NCI-H187 treated with DMSO at 0.1 percent for 48 hours (cell line): ENCODE results near the gene MTX1.

Source experiments
- DNase-seq: peaks from one replicate; lab custom pipeline; 2025; lab: John Stamatoyannopoulos, UW

Gene MTX1

DNA sequence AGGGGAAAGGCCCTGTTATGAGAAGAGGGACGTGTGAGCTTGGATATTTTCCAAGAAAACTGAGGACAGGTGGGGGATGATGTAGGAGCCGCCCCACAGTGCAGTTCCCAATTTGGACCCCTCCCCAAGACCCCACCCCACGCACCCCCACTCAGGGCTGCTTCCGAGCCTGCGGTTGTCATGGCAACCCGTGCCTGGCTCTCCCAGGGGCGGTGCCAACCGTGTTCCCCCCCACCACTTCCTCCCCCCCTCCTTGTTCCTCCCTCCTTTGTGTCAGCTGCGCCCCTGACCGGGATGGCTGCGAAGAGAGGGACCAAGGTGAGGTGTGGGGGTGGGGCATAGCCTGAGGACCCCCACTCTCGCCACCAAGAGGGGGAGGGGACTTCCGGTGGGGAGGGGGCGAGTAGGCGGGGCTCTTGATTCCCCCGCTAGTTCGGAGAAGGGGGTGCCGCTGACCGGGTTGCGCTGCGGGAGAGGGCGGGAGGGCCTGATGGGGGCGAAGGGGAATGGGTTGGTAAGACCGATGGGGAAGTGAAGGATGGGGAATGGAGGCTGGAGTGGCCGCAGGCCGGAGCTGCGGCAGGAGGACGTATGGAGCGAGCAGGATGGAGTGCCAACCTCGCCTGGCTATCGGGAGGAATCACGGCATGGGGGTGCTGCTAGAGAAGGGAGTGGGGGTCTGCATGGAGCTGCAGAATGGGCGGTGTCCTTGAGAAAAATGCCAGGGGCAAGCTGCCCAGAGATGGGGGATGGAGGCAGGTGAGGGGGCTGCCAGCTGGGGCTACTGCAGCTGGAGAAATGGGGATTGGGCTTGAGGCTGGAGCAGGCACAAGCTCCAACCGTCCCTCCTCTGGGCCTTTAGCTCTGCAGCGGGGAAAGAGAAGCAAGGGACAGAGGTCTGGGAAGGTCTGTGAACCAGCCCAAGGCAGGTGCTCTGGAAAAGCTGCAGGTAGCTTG lies 33.9 kb upstream of the MTX1 start:
- DNase-seq: peak; percentile 40

DNA sequence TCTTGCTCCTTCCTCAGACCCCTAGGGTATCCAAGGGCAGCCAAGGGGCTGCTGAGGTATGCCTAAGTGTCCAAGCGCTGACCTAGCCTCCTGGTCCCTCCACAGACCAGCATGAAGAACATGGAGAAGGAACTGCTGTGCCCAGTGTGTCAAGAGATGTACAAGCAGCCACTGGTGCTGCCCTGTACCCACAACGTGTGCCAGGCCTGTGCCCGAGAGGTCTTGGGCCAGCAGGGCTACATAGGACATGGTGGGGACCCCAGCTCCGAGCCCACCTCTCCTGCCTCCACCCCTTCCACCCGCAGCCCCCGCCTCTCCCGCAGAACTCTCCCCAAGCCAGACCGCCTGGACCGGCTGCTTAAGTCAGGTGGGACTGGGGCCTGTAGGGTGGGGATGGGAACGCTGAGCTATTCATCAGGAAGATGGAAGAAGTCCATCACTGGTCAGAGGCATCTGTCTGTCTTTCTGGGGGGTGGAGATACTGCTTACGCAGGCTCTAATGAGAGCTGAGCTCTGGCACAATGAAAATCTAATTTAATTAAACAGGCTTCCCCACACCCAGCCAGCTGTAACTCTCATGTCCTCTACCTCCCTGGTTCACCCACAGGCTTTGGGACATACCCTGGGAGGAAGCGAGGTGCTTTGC lies 33.1 kb upstream of the MTX1 start:
- DNase-seq: no peak

DNA sequence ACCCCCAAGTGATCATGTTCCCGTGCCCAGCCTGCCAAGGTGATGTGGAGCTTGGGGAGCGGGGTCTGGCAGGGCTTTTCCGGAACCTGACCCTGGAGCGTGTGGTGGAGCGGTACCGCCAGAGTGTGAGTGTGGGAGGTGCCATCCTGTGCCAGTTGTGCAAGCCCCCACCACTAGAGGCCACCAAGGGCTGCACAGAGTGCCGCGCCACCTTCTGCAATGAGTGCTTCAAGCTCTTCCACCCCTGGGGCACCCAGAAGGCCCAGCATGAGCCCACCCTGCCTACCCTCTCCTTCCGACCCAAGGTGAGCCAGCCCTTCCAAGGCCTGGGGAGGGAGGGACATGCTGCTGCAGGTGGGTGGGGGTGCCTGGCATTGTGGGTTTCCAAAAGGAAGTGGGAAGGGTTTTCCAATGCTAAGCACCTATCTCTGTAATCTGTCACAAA lies 32.5 kb upstream of the MTX1 start:
- DNase-seq: no peak

DNA sequence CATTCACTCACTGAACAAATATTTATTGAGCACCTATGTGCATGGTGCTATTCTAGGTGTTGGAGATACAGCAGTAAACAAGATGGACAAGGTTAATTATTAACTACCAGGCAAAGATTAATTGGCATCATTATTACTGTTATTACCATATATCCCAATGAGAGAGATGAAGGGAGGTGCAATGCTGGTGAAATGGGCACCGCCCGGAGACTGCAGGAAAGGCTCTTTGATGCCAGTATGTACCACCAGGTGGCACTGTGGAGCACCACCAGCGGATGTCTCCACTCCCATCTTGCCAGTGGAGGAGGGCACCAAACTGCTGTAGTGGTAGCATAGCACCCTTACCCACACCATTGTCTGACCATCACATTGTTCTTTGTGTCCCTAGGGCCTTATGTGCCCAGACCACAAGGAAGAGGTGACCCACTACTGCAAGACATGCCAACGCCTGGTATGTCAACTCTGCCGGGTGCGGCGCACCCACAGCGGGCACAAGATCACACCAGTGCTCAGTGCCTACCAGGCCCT lies 31.9 kb upstream of the MTX1 start:
- DNase-seq: peak; percentile 46

DNA sequence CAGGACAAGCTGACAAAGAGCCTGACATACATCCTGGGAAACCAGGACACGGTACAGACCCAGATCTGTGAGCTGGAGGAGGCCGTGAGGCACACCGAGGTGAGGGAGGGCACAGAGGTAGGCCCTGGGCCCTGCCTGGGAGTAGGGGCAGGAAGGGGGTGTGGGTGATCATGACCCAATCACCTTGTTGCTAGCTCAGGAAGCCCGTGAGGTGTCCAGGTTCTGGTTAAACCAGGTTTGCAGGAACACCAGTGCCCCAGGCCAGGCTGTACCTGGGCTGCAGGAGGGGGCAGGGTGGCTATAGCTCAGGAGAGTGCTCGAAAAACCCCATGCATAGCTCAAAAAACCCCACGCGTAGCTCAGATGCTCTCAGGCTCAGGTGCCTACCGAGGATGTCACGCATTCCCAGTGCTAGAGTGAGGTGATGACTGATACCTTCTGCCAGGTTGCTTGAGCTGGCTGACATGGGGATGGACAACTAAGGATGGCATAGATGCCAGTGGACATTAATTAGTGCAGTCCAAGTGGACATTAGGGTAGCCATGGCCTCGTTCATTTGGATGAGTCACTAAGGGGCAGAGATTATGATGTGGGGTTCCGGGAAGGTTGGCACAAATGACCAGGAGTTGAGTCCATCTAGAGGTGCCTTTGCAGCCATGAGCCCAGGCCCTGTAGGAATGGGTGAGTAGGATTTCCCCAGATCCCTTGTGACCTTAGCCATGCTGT lies 31.1 kb upstream of the MTX1 start:
- no peak for DNase-seq

DNA sequence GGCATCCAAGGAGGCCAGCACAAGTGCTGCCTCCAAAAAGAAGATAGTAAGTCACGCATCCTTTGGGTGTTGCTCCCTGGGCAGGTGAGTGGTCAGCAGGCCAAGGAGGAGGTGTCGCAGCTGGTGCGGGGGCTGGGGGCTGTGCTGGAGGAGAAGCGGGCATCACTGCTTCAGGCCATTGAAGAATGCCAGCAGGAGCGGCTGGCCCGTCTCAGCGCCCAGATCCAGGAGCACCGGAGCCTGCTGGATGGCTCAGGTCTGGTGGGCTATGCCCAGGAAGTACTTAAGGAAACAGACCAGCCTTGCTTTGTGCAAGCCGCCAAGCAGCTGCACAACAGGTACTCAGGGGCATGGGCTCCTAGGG lies 30.6 kb upstream of the MTX1 start:
- no peak for DNase-seq

DNA sequence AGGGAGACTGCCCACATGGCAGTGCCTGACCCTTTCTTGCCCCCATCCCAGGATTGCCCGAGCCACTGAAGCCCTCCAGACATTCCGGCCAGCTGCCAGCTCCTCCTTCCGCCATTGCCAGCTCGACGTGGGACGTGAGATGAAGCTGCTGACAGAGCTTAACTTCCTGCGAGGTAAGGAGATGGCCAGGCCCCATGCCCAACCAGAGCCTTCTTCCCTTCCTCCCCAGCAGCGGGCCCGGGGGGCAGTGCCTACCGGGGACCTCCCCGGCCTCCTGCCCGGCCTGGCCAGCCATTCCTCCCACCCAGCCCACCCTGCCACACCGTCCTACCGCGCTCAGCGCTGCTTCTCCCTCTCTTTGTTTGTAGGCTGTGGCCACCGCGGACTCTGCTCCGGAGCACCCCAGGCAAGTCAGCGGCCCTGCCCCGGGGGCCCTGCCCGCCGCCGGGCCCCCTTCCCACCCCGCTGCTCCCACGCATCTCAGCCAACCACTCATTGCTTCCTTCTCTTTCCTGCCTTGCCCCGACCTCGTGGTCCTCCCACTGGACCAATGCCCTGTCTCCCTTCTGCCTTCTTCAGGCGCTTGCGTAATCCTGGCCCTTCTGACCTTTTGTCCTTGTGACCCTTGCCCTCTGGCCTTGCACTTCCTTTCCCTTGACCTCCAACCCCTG lies 29.9 kb upstream of the MTX1 start:
- DNase-seq: no peak

DNA sequence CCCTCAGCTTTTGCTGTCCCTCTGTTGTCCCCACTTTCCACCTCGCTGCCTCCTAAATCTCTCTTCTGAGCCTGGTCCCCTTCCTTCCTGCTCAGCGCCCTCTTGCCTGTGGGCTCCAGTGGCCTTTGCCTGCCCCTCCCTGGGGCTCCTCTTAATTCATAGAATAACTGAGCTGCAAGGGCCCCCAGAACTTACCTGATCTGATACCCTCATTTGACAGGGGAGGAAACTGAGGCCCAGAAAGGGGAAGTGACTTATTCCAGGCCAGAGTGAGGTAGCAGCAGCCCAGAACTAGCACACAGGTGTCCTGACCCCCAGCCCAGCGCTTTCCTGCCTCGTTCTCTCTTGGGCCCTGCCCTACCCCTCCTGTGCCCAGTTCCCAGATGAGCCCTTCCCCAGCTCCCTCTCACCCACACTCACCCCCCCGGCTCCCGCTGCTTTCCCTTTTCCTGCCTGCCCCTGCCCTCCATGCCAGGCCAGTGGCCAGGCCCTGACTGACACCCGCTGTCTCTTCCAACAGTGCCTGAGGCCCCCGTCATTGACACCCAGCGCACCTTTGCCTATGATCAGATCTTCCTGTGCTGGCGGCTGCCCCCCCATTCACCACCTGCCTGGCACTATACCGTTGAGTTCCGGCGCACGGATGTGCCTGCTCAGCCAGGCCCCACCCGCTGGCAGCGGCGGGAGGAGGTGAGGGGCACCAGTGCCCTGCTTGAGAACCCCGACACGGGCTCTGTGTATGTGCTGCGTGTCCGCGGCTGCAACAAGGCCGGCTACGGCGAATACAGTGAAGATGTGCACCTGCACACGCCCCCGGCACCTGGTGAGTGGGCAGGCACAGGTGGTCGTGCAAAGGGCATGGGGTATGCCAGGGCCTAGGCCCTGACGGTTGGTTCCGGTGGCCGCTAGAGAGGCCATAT lies 29.1 kb upstream of the MTX1 start:
- no peak for DNase-seq

DNA sequence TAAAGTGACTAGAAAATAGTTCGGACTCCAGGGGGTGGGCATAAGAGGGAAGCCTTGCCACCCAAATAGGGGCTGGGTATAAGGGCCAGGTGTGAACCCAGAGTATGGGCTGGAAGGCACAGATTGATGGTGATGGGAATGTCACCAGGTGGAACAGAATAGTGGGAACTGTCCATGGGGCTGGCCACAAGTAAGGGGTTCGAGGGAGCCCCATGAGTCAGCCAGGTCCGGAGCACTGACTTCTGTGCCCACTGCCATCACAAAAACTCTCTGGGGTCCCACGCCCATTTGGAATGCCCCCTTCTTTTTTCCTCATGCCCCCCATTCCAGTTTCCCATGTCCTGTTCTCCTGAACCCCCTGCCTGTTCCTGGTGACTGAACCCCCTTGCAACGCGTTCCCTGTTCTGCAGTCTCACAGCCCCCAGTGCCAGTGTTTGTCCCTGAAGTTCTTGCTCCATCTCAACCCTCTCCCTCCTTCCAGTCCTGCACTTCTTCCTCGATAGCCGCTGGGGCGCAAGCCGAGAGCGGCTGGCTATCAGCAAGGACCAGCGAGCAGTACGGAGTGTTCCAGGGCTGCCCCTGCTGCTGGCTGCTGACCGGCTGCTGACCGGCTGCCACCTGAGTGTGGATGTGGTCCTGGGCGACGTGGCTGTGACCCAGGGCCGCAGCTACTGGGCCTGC lies 27.0 kb upstream of the MTX1 start:
- no peak for DNase-seq

DNA sequence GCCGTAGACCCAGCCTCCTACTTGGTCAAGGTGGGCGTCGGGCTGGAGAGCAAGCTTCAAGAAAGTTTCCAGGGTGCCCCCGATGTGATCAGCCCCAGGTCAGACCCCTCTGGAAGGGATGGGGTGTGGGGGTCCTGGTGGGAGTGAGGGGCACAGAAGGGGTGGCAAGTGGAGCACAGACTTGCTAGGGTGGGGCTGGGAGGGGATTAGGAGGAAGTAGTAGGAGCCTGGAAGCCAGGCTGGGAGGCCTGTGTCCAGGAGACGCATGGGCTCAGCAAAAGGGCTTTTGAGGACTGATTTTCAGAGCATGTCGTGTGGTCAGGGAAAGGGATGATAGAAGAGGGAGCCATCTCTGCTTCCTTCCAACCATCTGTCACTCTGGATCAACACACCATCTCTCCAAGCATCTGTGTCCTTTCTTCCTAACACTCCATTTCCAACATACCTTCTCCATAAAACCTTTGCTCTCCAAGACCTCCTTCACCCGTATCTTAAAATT lies 26.4 kb upstream of the MTX1 start:
- no peak for DNase-seq

DNA sequence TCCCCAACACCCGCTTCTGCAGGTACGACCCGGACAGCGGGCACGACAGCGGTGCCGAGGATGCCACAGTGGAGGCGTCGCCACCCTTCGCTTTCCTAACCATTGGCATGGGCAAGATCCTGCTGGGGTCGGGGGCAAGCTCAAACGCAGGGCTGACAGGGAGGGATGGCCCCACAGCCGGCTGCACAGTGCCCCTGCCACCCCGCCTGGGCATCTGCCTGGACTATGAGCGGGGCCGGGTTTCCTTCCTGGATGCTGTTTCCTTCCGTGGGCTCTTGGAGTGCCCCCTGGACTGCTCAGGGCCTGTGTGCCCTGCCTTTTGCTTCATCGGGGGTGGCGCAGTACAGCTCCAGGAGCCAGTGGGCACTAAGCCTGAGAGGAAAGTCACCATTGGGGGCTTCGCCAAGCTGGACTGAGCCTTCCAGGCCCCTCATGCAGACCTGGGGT lies 24.7 kb upstream of the MTX1 start:
- no peak for DNase-seq

DNA sequence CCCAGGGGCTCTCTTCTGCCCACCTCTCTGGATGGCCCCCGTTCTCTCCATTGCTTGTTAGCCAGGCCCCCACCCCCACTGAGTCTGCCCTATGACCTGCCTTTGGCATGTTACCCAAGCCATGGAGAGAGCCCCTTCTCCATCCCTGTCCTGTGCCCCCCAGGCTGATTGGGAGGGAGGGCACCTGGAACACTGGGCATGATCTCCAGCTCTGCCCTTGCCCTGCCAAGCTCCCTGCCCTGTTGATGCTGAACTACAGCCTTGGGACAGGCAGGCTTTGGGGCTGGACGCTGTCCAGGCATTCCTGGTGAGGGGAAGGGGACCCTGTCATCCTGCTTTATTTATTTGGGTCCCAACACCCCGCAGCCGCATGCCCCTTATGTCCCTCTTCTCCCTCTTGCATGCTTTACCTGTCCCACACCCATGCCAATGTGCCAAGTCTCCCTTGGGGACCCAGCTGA lies 24.1 kb upstream of the MTX1 start:
- no peak for DNase-seq

DNA sequence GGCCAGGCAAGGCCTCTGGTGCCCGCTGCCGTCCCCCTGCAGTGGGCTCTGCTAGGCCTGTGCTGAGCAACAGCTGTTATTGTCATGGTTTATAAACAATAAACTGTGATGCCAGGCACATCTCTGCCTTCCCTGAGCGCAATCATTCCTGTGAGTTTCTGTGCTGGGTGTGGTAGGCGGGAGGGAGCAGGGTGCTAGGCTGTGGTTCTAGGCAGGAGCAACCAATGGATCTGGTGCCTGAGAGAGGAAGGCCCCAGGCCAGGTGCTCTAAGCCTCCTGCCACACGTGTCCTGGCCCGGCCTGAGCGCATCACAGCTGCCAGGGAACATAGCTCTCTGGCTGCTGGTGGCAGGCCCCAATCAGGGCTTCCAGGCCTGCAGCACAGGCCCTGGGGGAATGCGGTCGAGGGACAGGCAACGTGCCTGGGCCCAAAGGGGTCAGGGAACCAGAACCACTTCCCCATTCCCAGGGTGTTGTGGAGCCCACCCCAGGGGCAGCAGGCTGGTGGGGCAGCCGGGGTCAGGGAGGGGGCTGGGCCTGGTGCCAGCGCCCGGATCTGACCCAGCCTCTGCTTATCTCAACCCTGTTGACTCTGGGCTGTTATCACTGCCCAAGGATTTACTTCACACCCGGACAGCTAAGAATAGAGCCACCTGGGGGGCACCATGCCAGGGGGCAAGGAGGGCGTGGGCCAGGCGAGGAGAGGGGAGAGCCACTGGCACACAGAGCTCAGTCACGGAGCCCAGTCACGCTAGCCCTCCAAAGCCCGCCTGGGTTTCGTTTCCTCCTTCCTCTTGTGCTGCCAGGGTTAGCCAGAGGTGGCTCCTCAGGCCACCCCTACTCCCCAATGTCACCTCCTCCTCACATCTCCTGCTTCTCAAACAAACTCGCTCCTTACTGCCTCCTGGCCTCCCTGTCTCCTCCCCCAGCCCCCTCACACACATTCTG lies 23.4 kb upstream of the MTX1 start:
- DNase-seq: no peak

DNA sequence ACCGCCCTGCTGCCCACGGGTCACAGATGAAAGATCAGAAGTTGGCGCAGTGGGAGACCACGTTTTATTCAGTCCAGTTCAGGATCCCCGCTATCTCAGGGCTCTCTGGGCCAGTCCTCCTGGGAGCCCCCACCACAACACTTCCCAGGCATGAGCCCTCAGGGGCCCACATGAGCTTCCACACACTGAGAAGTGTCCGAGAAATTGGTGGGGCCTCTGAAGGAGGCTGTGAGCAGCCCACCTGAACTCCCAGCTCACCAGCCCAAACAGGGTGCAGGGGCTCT lies 22.8 kb upstream of the MTX1 start:
- DNase-seq: no peak

DNA sequence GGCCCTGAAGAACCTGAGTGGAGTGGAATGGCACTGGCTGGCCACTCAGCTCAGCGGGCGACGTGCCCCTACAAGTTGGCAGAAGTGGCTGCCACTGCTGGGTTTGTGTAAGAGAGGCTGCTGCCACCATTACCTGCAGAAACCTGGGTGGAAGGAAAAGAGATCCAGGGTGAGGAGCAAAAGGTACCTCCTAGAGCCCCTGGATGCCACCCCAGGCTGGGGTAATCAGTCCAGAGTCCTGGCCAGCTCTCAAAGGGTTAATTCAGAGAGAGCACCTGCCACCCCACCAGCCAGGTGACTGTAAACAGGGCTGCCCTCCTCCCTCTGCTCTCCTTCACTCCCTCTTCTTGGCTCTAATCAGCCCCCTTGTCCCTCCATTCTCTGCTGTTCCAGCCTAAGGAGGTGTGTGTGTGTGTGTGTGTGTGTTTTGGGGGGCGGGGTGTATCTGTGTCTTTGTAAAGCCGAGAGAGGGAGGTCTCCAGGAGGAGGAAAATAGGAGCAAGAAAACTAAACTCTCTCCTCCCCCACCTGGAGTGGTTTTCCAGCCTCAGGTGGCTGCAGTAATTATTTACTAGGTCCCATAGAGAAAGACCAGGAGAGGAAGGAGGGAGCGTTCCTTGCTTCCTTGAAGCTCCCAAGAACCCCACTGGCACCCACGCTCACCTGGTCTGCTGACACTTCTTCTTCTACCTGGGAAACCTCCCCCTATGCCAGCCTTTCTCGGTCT lies 22.3 kb upstream of the MTX1 start:
- peak; percentile 52 for DNase-seq

DNA sequence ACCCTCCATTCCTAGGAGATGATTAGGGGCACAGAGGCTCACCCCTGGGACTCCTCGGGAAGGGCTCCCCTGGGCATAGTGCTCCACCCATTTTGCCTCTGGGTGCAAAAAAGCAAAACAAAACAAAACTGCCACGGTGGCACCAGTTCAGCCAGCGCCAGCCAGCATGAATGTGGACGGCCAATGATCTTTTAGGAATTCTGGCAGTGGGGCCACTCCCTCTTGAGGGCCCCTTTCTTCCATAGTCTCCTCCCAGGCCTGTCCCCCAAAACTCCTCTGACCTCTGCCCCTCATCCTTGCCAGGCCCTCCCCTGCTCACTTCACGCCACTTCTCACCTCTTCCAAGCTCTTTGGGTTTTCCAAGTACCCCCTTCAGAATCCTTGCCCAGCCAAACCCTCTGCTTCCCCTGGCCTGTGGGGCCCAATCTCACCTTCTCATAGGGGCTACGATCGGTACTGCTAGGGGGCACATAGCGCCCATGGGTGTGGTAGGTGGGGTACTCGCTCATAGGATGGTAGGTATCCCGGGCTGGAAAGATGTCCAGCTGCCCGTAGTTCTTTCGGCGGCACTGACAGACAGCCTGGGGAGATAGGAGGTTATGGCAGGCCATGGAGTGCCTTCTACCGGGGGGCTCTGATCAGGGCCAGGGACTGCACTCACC lies 21.6 kb upstream of the MTX1 start:
- no peak for DNase-seq

DNA sequence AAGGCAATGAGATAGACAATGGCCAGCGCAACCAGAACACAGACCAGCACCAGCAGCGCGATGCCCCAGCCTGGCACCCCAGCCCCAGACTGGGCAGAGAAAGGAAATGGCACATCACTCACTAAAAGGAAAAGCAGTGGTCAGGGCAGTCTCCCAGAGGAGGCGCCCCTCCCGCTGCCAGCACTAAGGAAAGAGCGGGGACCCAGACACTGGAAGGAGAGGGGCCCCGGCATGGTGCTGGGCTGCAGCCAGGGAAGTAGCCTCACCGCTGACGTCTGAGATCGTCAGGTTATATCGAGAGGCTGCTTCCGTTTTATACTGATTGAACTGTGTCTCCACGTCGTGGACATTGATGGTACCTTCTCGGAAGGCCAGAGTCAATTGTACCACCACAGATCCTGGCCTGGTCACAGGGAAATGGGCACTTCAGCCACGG lies 21.0 kb upstream of the MTX1 start:
- no peak for DNase-seq

DNA sequence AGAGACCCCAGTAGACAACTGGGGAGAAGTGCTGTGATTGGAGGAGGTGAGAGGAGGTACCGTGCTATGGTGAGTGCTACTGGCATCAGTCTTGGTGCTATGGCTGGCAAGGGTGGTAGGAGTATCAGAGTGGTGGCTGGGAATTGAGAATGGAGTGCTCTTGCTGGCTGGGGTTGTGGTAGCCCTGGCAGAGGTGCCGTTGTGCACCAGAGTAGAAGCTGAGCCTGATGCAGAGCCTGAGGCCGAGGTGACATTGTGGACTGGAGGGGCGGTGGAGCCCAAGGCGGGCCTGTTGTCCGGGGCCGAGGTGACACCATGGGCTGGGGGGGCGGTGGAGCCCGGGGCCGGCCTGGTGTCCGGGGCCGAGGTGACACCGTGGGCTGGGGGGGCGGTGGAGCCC lies 20.2 kb upstream of the MTX1 start:
- DNase-seq: no peak
